ENCODE data around the gene NPDC1.

- no peak for TF ChIP-seq CTCF (IDR thresholded peaks at IDR 0.05)
- no peak for TF ChIP-seq POLR2A (IDR thresholded peaks at IDR 0.05)
- TF ChIP-seq POLR2AphosphoS5 (IDR thresholded peaks at IDR 0.05) = no peak
Observed at GRCh38 chr9:137001857-137002645, 43.9 kb downstream of the NPDC1 start.
